Kidney (tissue), 14 donors: ENCODE results near the gene SPAG4. TPM values are rescaled to one million over a fixed set of nuclear protein-coding genes. Genes with fewer than 3 reads are reported as not detected.

Experiments
- DNase-seq, 5 donors: peaks; one replicate each; pipeline ENCODE4 v3.0.0-alpha.2; 2013 to 2020
- FAIRE-seq: peaks from 2 replicates; lab custom pipeline; 2012; peaks lifted over from hg19 to GRCh38; lab: Jason Lieb, UNC
- H3K27ac ChIP-seq, 2 donors: one replicate each; pipeline ENCODE4 v1.7.0; 2013; ENCODE audit warnings: low read depth in 2 of 2, low read length in 2 of 2, inconsistent platforms in 1 of 2
- H3K27me3 ChIP-seq: one replicate; pipeline ENCODE4 v1.7.1; 2013; ENCODE audit warnings: low read length, inconsistent platforms; ENCODE audit not compliant: control insufficient read depth, insufficient read depth
- H3K36me3 ChIP-seq, 3 donors: one replicate each; pipeline versions ENCODE4 v1.7.0 to v1.7.1; 2013; ENCODE audit warnings: low read length in 3 of 3, control low read depth in 1 of 3, inconsistent platforms in 1 of 3; ENCODE audit not compliant: insufficient read depth in 3 of 3, control insufficient read depth in 2 of 3
- H3K4me1 ChIP-seq, 3 donors: one replicate each; pipeline versions ENCODE4 v1.7.0 to v1.7.1; 2013; ENCODE audit warnings: low read length in 3 of 3, inconsistent platforms in 1 of 3, low read depth in 1 of 3; ENCODE audit not compliant: control insufficient read depth in 2 of 3, insufficient read depth in 2 of 3
- H3K4me3 ChIP-seq, 3 donors: one replicate each; pipeline versions ENCODE4 v1.7.0 to v1.8.1; 2013; ENCODE audit warnings: low read length in 3 of 3, control low read depth in 1 of 3, inconsistent platforms in 1 of 3
- H3K9ac ChIP-seq, 3 donors: one replicate each; pipeline versions ENCODE4 v1.7.0 to v1.7.1; 2013; ENCODE audit warnings: low read length in 3 of 3, control low read depth in 1 of 3, inconsistent platforms in 1 of 3
- H3K9me3 ChIP-seq, 3 donors: one replicate each; pipeline versions ENCODE4 v1.7.0 to v1.7.1; 2013; ENCODE audit warnings: low read length in 3 of 3, control low read depth in 1 of 3, inconsistent platforms in 1 of 3; ENCODE audit not compliant: control insufficient read depth in 2 of 3, insufficient read depth in 1 of 3
- CTCF ChIP-seq: IDR thresholded peaks from 3 replicates; pipeline ENCODE4 v1.5.1; 2012; ENCODE audit warnings: mild to moderate bottlenecking, moderate library complexity, borderline replicate concordance; ENCODE audit not compliant: insufficient read depth; ENCODE audit errors: extremely low read depth
- intact Hi-C: fragments of 100-400 bp; cut with DNase I; formaldehyde crosslinking; loops from one replicate; pipeline ENCODE4 v1.11.1; 2022
- polyA plus RNA-seq: library from polyadenylated mRNA; stranded (reverse); fragments of 350-450 nt; fragmentation: Illumina TruSeq; extraction: RNeasy Lipid Tissue Mini Kit (QIAGEN cat#74804); gene quantifications from one replicate; pipeline ENCODE4 v1.2.3, GENCODE V29; 2014; ENCODE audit warnings: low read depth, low replicate concordance; ENCODE audit not compliant: insufficient read depth
- total RNA-seq: library from RNA; stranded (reverse); fragmentation: NEBNext Ultra II Directional; extraction: Animal tissue kit (Norgen Biotek cat#: 25700); gene quantifications from one replicate; pipeline ENCODE4 v1.2.1, GENCODE V29; 2021
- donor health status: control.
- donor health status: control.
- donor health status: control.
- donor health status: control.
- donor health status: control.
- donor health status: DM: yes; HTN: yes; CAD: no.
- donor health status: Normal renal cell carcinoma (clear cell type).

SPAG4 gene
- total and polyA plus RNA-seq, 2 donors from 2014 or later, result 13.1 to 16.0 TPM

GRCh38 chr20:35588397-35588796 is 27.2 kb upstream of the SPAG4 start:
- H3K4me1 ChIP-seq, result no peaks in the 10 kb centered on the region
- H3K27ac ChIP-seq, result no peak overlapping the region
- intact Hi-C loops, result no loop called here
- peak in 2 of 5 donors; percentile 1 to 32 for DNase-seq
- H3K9me3 ChIP-seq, result no peaks in the 10 kb centered on the region
- no peaks in the 10 kb centered on the region for H3K27me3 ChIP-seq
- no peaks in the 10 kb centered on the region for H3K36me3 ChIP-seq
- TF ChIP-seq CTCF, result no peak
- no peak overlapping the region for H3K9ac ChIP-seq
- H3K4me3 ChIP-seq, result no peak overlapping the region
- FAIRE-seq, result no peak

GRCh38 chr20:35592339-35592974 is 23.2 kb upstream of the SPAG4 start:
- Histone ChIP-seq H3K4me3 (no peak overlapping the region), H3K4me1 (no peaks in the 10 kb centered on the region), H3K9ac (no peak overlapping the region), H3K27ac (no peak overlapping the region), H3K36me3 (no peaks in the 10 kb centered on the region), H3K9me3 (no peaks in the 10 kb centered on the region), H3K27me3 (no peaks in the 10 kb centered on the region)
- intact Hi-C loops, result no loop called here
- FAIRE-seq, result no peak
- no peak for DNase-seq
- no peak for TF ChIP-seq CTCF

- H3K27me3 ChIP-seq, result no peaks in the 10 kb centered on the region
- DNase-seq (peak in 1 of 5 donors; percentile 54), FAIRE-seq (no peak)
- H3K9me3 ChIP-seq, result no peaks in the 10 kb centered on the region
- no peak overlapping the region for H3K4me3 ChIP-seq
- intact Hi-C loops, result no loop called here
- H3K27ac ChIP-seq, result no peak overlapping the region
- no peaks in the 10 kb centered on the region for H3K4me1 ChIP-seq
- TF ChIP-seq CTCF, result no peak
- no peak overlapping the region for H3K9ac ChIP-seq
- H3K36me3 ChIP-seq, result no peaks in the 10 kb centered on the region
Measured at GRCh38 chr20:35595456-35595855, 20.2 kb upstream of the SPAG4 start.

GRCh38 chr20:35595901-35596300 is 19.7 kb upstream of the SPAG4 start:
- intact Hi-C loops, result no loop called here
- no peaks in the 10 kb centered on the region for H3K4me1 ChIP-seq
- peak in 1 of 5 donors; percentile 6 for DNase-seq
- FAIRE-seq, result no peak
- H3K27ac ChIP-seq, result no peak overlapping the region
- no peaks in the 10 kb centered on the region for H3K9me3 ChIP-seq
- no peaks in the 10 kb centered on the region for H3K36me3 ChIP-seq
- no peaks in the 10 kb centered on the region for H3K27me3 ChIP-seq
- H3K4me3 ChIP-seq, result no peak overlapping the region
- no peak for TF ChIP-seq CTCF
- no peak overlapping the region for H3K9ac ChIP-seq
